PC-3 (cell line): ENCODE data around the gene SARDH. TPM values are rescaled to one million over a fixed set of nuclear protein-coding genes. Genes with fewer than 3 reads are reported as not detected.

Experiments
- ATAC-seq: fragments of 200-7000 bp; cut with Tn5 transposase; 2 replicates; pipeline ENCODE4 v1.9.1; 2020; ENCODE audit warnings: mild to moderate bottlenecking, moderate library complexity
- BruUV-seq: library from RNA; stranded (reverse); fragments of 400-500 nt; replicated peaks from 2 replicates; lab custom pipeline; 2021; lab: Mats Ljungman, UMichigan
- CTCF ChIA-PET: fragments of 300-600 bp; sonication (Branson Sonifier 250); formaldehyde crosslinking; loops from one replicate; lab custom pipeline; 2022; ENCODE audit warnings: antibody characterized with exemption; lab: Charles Lee
- POLR2A ChIA-PET: fragments of 300-600 bp; sonication (Branson Sonifier 250); formaldehyde crosslinking; loops from one replicate; lab custom pipeline; 2022; ENCODE audit warnings: antibody characterized with exemption; ENCODE audit not compliant: unreplicated experiment; lab: Charles Lee
- DNase-seq: peaks from one replicate; pipeline ENCODE4 v3.0.0-alpha.2; 2015
- H2AFZ ChIP-seq: fragments of 300-600 bp; sonication (generic); 2 replicates; pipeline ENCODE4 v1.6.0; 2016; ENCODE audit warnings: antibody characterized with exemption, low read length
- H3F3A ChIP-seq: fragments of 300-600 bp; sonication (generic); one replicate; pipeline ENCODE4 v1.6.0; 2017; ENCODE audit warnings: antibody characterized with exemption, low read length, control low read depth, mild to moderate bottlenecking; ENCODE audit not compliant: unreplicated experiment
- H3K27ac ChIP-seq: fragments of 300-600 bp; sonication (generic); 2 replicates; pipeline ENCODE4 v1.5.1; 2016; ENCODE audit warnings: mild to moderate bottlenecking, low read length
- H3K27me3 ChIP-seq: fragments of 300-600 bp; sonication (generic); 2 replicates; pipeline ENCODE4 v1.6.1; 2016; ENCODE audit warnings: low read length, mixed read lengths
- H3K36me3 ChIP-seq: fragments of 300-600 bp; sonication (generic); 2 replicates; pipeline ENCODE4 v1.6.1; 2016; ENCODE audit warnings: low read depth, mixed run types, low read length, mixed read lengths
- H3K4me1 ChIP-seq: fragments of 300-600 bp; sonication (generic); 2 replicates; pipeline ENCODE4 v1.5.1; 2016; ENCODE audit warnings: low read length; ENCODE audit not compliant: insufficient read depth
- H3K4me2 ChIP-seq: fragments of 300-600 bp; sonication (generic); 2 replicates; pipeline ENCODE4 v1.6.0; 2016; ENCODE audit warnings: low read length
- H3K4me3 ChIP-seq: fragments of 300-600 bp; sonication (generic); 2 replicates; pipeline ENCODE4 v1.5.1; 2016; ENCODE audit warnings: mild to moderate bottlenecking, low read length, mixed read lengths
- H3K79me2 ChIP-seq: fragments of 300-600 bp; sonication (generic); 2 replicates; pipeline ENCODE4 v1.6.1; 2017; ENCODE audit warnings: low read length, mixed read lengths
- H3K9ac ChIP-seq: fragments of 300-600 bp; sonication (generic); 2 replicates; pipeline ENCODE4 v1.6.0; 2016; ENCODE audit warnings: mild to moderate bottlenecking, low read length
- H3K9me2 ChIP-seq: fragments of 300-600 bp; sonication (generic); replicated peaks from 2 replicates; pipeline ENCODE4 v1.6.1; 2016; ENCODE audit warnings: mixed run types, low read length, mixed read lengths
- H3K9me3 ChIP-seq: fragments of 300-600 bp; sonication (generic); 2 replicates; pipeline ENCODE4 v1.6.1; 2016; ENCODE audit warnings: low read length, mixed read lengths
- H4K20me1 ChIP-seq: fragments of 300-600 bp; sonication (generic); 2 replicates; pipeline ENCODE4 v1.6.1; 2016; ENCODE audit warnings: low read length, mixed read lengths
- CTCF ChIP-seq: fragments of 300-600 bp; sonication (generic); conservative IDR thresholded peaks from 2 replicates; pipeline ENCODE4 v1.5.1; 2017; ENCODE audit warnings: antibody characterized with exemption, low read depth, mild to moderate bottlenecking, low read length
- EZH2 ChIP-seq: fragments of 300-600 bp; sonication (generic); IDR thresholded peaks from one replicate; pipeline ENCODE4 v1.6.1; 2017; ENCODE audit warnings: antibody characterized with exemption, mild to moderate bottlenecking, low read length; ENCODE audit not compliant: unreplicated experiment
- EZH2phosphoT487 ChIP-seq: fragments of 300-600 bp; sonication (generic); IDR thresholded peaks from 2 replicates; pipeline ENCODE4 v1.6.1; 2018; ENCODE audit warnings: mild to moderate bottlenecking, antibody characterized with exemption, low read length, borderline replicate concordance
- intact Hi-C: fragments of 100-400 bp; cut with micrococcal nuclease; formaldehyde crosslinking; loops from 2 replicates; pipeline ENCODE4 v1.9.0; 2023
- total RNA-seq: library from RNA; depleted of rRNA; stranded (reverse); fragments of >200 nt; gene quantifications from 2 replicates; pipeline ENCODE4 v1.2.3, GENCODE V29; 2014

The SARDH gene
- total RNA-seq, 1 experiment from 2014 or later: 3.4 TPM

- intact Hi-C loops: no loop called here
- Histone ChIP-seq H3K27ac (no peak overlapping the region), H3K79me2 (no peaks in the 10 kb centered on the region), H3F3A (no peaks in the 10 kb centered on the region), H4K20me1 (no peaks in the 10 kb centered on the region), H3K9me2 (no peaks in the 10 kb centered on the region), H3K9ac (no peak overlapping the region), H3K27me3 (no peaks in the 10 kb centered on the region), H3K4me2 (no peak overlapping the region), H3K9me3 (no peaks in the 10 kb centered on the region), H3K4me1 (no peaks in the 10 kb centered on the region), H3K4me3 (no peak overlapping the region), H2AFZ (no peak overlapping the region), H3K36me3 (no peaks in the 10 kb centered on the region)
- CTCF ChIA-PET: no interaction called here
- ATAC-seq (no peak), DNase-seq (no peak)
- POLR2A ChIA-PET: no interaction called here
- no peak for TF ChIP-seq EZH2
- TF ChIP-seq EZH2phosphoT487: no peak
- TF ChIP-seq CTCF: no peak
- no TSS peak for BruUV-seq
These were observed 30.9 kb downstream of the SARDH start for GRCh38 chr9:133707065-133707762.

GRCh38 chr9:133706307-133707050 is 31.7 kb downstream of the SARDH start:
- Histone ChIP-seq H3K4me1 (no peaks in the 10 kb centered on the region), H3F3A (no peaks in the 10 kb centered on the region), H2AFZ (no peak overlapping the region), H3K4me3 (no peak overlapping the region), H3K9me3 (no peaks in the 10 kb centered on the region), H3K79me2 (no peaks in the 10 kb centered on the region), H3K9ac (no peak overlapping the region), H4K20me1 (no peaks in the 10 kb centered on the region), H3K27ac (no peak overlapping the region), H3K36me3 (no peaks in the 10 kb centered on the region), H3K27me3 (no peaks in the 10 kb centered on the region), H3K4me2 (no peak overlapping the region), H3K9me2 (no peaks in the 10 kb centered on the region)
- ATAC-seq: no peak
- no peak for DNase-seq
- intact Hi-C loops: no loop called here
- BruUV-seq: no TSS peak
- TF ChIP-seq EZH2 (no peak), CTCF (no peak), EZH2phosphoT487 (no peak)
- CTCF ChIA-PET: no interaction called here
- POLR2A ChIA-PET: no interaction called here

- Histone ChIP-seq H3K4me2 (no peak overlapping the region), H3K27ac (no peak overlapping the region), H3K4me1 (no peaks in the 10 kb centered on the region), H3K9ac (no peak overlapping the region), H3K36me3 (no peaks in the 10 kb centered on the region), H4K20me1 (no peaks in the 10 kb centered on the region), H3K27me3 (no peaks in the 10 kb centered on the region), H3K4me3 (no peak overlapping the region), H3K79me2 (no peaks in the 10 kb centered on the region), H2AFZ (no peak overlapping the region), H3F3A (no peaks in the 10 kb centered on the region), H3K9me2 (no peaks in the 10 kb centered on the region), H3K9me3 (no peaks in the 10 kb centered on the region)
- no peak for DNase-seq
- intact Hi-C loops: no loop called here
- TF ChIP-seq EZH2phosphoT487 (no peak), EZH2 (no peak), CTCF (no peak)
- CTCF ChIA-PET: no interaction called here
- ATAC-seq: no peak
- POLR2A ChIA-PET: no interaction called here
- BruUV-seq: no TSS peak
These were observed 32.6 kb downstream of the SARDH start for GRCh38 chr9:133705576-133705975.
